Spleen (tissue), 7 donors: ENCODE data around the gene ZMYND15.

Experiments
- CTCF ChIP-seq, 11 experiments: fragments of 200-600 bp in 7 of 11; fragments of 450-650 bp in 4 of 11; sonication (generic) in 4 of 11; IDR thresholded peaks in 8 of 11; conservative IDR thresholded peaks in 3 of 11; 1 replicate in 7 of 11; 2 replicates in 4 of 11; pipeline versions ENCODE4 v1.4.0 to v1.8.0; 2016 to 2021; ENCODE audit warnings: antibody characterized with exemption in 11 of 11, inconsistent platforms in 4 of 11, mild to moderate bottlenecking in 1 of 11
- POLR2A ChIP-seq, 3 donors: fragments of 450-650 bp; IDR thresholded peaks; one replicate each; pipeline ENCODE4 v1.5.1; 2017; ENCODE audit warnings: antibody characterized with exemption in 3 of 3, mild to moderate bottlenecking in 1 of 3
- POLR2AphosphoS5 ChIP-seq, 3 donors: sonication (generic); formaldehyde crosslinking; IDR thresholded peaks; one replicate each; pipeline ENCODE4 v1.5.1; 2017; ENCODE audit warnings: antibody characterized with exemption in 3 of 3
- donor health status: DM: no; HTN: no; CAD: no; lungs with moderate emphysema.
- donor health status: DM: no; HTN: no; CAD: no.
- donor health status: DM: no; HTN: no; CAD: no.

- TF ChIP-seq POLR2AphosphoS5 (IDR thresholded peaks at IDR 0.05) = no peak
- no peak for TF ChIP-seq CTCF (IDR thresholded peaks at IDR 0.05 in 8 of 11, conservative IDR thresholded peaks at IDR 0.05 in 3 of 11)
- TF ChIP-seq POLR2A (IDR thresholded peaks at IDR 0.05) = no peak
Measured at GRCh38 chr17:4743898-4744297, 4.3 kb downstream of the ZMYND15 start.
